Measurements from ENCODE around the gene EIF2B4.
A peak's percentile ranks its signal among the peaks of the same experiment; 100 is the strongest.
"Not testable (repeated sequence)": the region's sequence is repeated elsewhere in the genome, so short reads cannot be mapped to it uniquely, and the experiment has no call there.

Gene EIF2B4

DNA sequence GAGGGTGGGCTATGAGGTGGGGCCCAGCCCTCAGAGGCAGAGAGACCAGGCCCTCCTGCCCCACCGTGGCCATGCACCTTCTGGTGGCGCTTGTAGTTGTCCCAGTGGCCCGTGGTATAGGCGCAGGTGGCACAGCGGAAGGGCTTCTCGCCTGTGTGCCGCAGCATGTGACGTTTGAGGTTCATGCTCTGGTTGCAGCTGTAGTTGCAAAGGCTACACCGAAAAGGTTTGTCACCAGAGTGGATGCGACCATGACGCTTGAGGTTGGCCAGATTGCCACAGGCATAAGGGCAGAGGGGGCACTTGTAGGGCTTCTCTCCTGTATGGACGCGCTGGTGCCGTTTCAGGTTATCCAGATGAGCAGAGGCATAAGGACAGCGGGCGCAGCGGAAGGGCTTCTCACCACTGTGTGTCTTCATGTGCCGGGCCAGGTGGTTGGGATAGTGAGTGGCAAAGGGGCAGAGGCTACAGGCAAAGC is 7.5 kb upstream of the EIF2B4 start:
- no peak for DNase-seq

GRCh38 chr2:27376866-27377617 is 6.9 kb upstream of the EIF2B4 start:
- no peak for DNase-seq

DNA sequence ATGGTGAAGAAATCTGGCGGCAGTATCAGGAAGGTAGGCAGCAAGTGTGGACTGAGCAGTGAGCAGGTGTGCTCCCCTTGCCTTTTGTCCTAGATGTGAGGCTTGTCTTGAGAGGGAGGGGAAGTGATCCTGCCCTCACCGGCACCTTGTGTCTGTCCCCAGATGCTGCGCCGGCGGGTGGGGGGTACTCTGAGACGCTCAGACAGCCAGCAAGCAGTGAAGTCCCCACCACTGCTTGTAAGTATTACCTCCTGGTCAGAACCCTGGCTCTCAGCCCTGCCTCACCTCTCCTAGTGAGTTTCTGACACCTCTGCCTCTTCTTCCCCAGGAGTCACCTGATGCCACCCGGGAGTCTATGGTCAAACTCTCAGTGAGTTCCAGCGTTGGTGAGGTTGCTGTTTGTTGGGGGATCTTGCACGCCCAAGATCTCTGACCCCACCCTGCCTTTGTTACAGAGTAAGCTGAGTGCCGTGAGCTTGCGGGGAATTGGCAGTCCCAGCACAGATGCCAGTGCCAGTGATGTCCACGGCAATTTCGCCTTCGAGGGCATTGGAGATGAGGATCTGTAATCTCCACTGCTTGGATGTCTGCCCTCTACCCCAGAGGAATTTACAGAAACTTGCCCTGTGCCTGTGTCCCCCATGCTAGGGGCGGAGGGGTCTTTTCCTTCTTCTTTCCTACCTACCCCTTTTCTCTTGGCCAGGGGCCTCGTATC is 6.2 kb upstream of the EIF2B4 start:
- no peak for DNase-seq

- DNase-seq = no peak
Measured at GRCh38 chr2:27375513-27376099, 5.5 kb upstream of the EIF2B4 start.

DNA sequence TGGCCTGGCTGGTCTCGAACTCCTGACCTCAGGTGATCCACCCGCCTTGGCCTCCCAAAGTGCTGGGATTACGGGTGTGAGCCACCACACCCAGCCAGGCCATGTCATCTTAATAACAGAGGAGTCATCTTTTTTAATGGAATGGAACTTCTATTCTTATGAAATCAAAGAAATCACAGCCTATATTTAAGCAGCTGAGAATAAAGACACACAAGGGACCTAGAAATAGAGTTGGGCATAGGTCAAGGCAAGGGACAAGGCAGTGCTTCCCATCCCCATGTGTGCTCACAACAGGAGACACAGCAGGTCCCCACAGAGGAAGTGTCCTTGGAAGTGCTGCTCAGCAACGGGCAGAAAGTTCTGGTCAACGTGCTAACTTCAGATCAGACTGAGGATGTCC is 3.4 kb upstream of the EIF2B4 start:
- DNase-seq = no peak

GRCh38 chr2:27372937-27373336 is 2.8 kb upstream of the EIF2B4 start:
- no peak for DNase-seq

- DNase-seq = peak; percentile 35
Measured at GRCh38 chr2:27370816-27371620, 880 bp upstream of the EIF2B4 start.

DNA sequence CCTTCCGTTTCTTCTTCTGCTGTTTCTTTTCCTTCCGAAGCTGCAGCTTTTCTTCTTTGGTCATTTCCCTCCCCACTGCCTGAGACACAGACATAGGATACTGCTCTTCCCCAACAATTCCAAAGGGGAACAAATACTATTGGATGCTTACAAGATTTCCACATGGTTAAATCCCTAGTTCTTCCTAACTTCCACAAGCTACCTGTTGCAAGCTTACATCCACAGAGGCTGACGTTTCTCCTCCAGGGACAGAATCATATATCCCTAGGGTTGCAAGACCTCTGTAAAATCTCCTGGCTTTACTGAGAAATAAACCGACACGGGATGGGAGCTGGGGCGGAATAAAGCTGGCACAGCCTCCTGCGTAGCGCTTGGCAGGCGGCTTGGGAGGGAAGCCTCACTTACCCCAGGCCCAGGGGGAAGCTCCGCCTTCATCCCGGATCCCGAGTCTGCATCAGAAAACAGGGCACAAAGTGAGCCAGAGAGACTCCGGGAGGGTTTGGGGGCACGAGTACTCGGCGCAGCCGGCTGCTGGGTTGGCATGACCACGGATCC is 590 bp downstream of the EIF2B4 start:
- no peak for DNase-seq

DNA sequence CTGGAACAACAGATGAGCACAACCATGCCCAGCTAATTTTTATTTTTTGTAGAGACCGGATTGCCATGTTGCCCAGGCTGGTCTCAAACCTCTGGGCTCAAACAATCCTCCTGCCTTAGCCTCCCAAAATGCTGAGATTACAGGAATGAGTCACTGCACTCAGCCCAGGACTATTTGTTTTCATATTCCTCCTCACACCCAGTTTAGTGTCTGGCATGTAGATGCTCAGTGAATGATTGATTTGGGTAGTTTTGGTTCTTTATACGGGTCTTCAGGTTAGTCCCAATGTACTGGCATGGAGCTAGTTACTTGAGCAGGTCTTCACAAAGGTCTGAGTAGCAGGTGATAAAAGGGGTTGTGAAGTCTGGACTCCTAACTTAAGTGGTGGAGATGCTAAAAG is 6.2 kb downstream of the EIF2B4 start:
- DNase-seq = no peak

- DNase-seq = no peak
Measured at GRCh38 chr2:27362678-27363420, 7.3 kb downstream of the EIF2B4 start.

- DNase-seq = peak; percentile 93
Measured at GRCh38 chr2:27356382-27357181, 13.6 kb downstream of the EIF2B4 start, which contains the start of gene GTF3C2. TSS of gene GTF3C2 (minus strand) at chr2:27356764. CDS start at chr2:27343554, 13,210 bp downstream.

DNA sequence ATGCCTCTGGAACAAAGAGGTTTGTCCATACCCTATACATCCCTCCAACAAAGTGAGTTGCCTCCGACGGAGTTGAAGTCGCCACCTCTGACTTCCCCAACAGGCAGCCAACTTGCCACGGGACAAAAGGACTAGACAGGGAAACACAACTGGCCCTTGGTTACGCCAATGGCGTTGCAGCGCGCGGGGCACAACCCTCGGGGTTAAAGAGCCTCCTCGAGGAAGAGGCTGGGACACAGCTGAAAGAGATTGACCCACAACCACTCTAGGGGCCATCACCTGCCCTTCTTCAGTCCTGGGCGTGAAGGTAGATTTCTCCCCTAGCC is 14.1 kb downstream of the EIF2B4 start:
- DNase-seq = no peak

DNA sequence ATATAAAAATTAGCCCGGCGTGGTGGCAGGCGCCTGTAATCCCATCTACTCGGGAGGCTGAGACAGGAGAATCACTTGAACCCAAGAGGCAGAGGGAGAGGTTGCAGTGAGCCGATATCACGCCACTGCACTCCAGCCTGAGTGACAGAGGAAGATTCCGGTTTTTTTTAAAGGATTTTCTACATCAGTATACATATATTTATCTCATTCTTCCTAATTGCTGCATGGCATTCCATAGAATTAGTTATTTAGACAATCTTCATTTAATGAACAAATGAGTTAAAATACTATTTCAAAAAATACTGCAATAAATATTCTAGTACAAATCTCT is 15.6 kb downstream of the EIF2B4 start:
- DNase-seq = no peak

DNA sequence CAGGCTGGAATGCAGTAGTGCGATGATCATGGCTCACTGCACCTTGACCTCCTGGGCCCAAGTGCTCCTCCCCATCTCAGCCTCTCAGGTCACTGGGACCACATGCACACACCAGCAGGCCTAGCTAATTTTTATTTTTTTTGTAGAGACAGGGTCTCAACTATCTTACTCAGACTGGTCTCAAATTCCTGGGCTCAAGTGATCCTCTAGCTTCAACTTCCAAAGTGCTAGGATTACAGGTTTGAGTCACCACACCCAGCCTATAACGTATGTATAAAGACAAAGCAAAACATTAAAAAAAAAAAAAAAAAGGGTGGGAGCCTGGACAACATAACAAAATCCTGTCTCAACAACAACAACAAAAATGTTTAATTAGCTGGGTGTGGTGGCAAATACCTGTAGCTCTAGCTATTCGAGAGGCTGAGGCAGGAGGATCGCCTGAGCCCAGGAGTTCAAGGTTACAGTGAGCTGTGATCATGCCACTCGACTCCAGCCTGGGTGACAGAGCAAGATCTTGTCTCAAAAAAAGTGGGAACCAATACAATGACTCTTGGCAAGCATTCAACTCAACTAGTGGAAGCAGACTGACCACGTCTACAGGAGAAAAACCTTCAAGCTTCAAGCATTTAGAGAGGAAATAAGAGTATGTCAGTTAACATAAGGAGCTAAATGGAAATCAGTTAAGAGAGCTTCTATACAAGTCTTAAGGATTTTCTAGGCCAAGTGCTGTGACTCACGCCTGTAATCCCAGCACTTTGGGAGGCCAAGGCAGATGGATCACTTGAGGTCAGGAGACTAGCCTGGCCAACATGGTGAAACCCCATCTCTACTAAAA is 16.2 kb downstream of the EIF2B4 start:
- no peak for DNase-seq

- not testable (repeated sequence) for DNase-seq
Measured at GRCh38 chr2:27353386-27353761, 16.8 kb downstream of the EIF2B4 start.

GRCh38 chr2:27351802-27352598 is 18.1 kb downstream of the EIF2B4 start:
- DNase-seq = no peak

DNA sequence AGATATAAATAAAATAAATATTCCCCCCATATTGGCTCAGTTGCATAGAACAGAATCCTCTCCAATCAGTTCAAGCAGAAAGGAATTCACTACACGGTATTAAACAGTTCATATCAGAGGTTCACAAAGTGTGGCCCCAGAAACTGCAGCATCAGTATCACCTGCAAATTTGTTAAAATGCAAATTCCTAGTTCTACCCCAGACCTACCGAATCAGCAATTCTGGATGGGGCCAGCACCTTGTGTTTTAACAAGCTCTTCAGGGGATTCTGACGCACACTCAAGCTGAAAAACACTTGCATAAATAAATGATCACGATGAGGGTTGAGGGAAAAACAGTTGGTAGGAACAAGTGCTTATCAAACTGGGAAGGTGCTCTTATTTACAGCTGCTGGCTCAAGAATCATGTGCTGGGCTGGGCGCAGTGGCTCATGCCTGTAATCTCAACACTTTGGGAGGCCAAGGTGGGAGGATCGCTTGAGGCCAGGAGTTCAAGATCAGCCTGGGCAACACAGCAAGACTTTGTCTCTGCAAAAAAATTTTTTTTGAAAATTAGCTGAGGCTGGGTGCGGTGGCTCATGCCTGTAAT is 19.9 kb downstream of the EIF2B4 start:
- no peak for DNase-seq

DNA sequence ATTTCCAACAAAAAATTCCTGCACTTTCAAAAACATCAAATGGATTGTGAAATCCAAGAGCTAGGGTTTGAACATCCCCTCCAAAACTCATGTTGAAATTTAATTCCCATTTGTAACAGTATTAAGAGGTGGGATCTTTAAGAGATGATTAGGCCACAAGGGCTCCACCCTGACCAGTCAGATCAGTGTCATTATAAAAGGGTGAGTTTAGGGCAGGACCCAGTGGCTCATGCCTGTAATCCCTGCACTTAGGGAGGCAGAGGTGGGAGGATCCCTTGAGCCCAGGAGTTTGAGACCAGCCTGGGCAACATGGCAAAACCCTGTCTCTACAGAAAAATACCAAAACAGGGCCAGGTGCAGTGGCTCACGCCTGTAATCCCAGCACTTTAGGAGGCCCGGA is 22.5 kb downstream of the EIF2B4 start:
- DNase-seq = no peak

- no peak for DNase-seq
Measured at GRCh38 chr2:27336173-27336572, 34.0 kb downstream of the EIF2B4 start.
